Ascending aorta (tissue), 2 donors: ENCODE data around the gene RAPGEF1. TPM values are rescaled to one million over a fixed set of nuclear protein-coding genes. Genes with fewer than 3 reads are reported as not detected.

Experiments used
- DNase-seq, 2 donors: peaks; one replicate each; pipeline ENCODE4 v3.0.0-alpha.2; 2019; ENCODE audit warnings: low spot score in 2 of 2
- H3K27ac ChIP-seq, 2 donors: fragments of 200-600 bp; sonication (generic); one replicate each; pipeline ENCODE4 v1.5.1; 2016 to 2017; ENCODE audit warnings: mild to moderate bottlenecking in 1 of 2
- H3K27me3 ChIP-seq: fragments of 200-600 bp; sonication (generic); one replicate; pipeline ENCODE4 v1.5.1; 2017
- H3K36me3 ChIP-seq, 2 donors: fragments of 200-600 bp; sonication (generic); one replicate each; pipeline ENCODE4 v1.5.1; 2016
- H3K4me1 ChIP-seq, 2 donors: fragments of 200-600 bp; sonication (generic); one replicate each; pipeline ENCODE4 v1.5.1; 2016 to 2017; ENCODE audit warnings: mild to moderate bottlenecking in 1 of 2
- H3K4me3 ChIP-seq, 2 donors: fragments of 200-600 bp; sonication (generic); one replicate each; pipeline ENCODE4 v1.5.1; 2016 to 2017; ENCODE audit warnings: mild to moderate bottlenecking in 1 of 2
- H3K9me3 ChIP-seq, 2 donors: fragments of 200-600 bp; sonication (generic); one replicate each; pipeline ENCODE4 v1.5.1; 2016
- intact Hi-C: fragments of 100-400 bp; cut with DNase I; formaldehyde crosslinking; loops from one replicate; pipeline ENCODE4 v1.15.1; 2023
- total RNA-seq: library from RNA; depleted of rRNA; stranded (reverse); fragments of >200 nt; gene quantifications from one replicate; pipeline ENCODE4 v1.1.0, GENCODE V29; 2016
- TF ChIP-seq, protein P1 (sequence below), 3 experiments: fragments of 200-600 bp in 2 of 3; fragments of 450-650 bp in 1 of 3; sonication (generic) in 2 of 3; IDR thresholded peaks; one replicate each; pipeline ENCODE4 v1.5.1; 2016 to 2019; ENCODE audit warnings: antibody characterized with exemption in 3 of 3, mild to moderate bottlenecking in 1 of 3, moderate library complexity in 1 of 3

RAPGEF1 gene
- total RNA-seq, 1 donor from 2014 or later = 95.5 TPM

DNA sequence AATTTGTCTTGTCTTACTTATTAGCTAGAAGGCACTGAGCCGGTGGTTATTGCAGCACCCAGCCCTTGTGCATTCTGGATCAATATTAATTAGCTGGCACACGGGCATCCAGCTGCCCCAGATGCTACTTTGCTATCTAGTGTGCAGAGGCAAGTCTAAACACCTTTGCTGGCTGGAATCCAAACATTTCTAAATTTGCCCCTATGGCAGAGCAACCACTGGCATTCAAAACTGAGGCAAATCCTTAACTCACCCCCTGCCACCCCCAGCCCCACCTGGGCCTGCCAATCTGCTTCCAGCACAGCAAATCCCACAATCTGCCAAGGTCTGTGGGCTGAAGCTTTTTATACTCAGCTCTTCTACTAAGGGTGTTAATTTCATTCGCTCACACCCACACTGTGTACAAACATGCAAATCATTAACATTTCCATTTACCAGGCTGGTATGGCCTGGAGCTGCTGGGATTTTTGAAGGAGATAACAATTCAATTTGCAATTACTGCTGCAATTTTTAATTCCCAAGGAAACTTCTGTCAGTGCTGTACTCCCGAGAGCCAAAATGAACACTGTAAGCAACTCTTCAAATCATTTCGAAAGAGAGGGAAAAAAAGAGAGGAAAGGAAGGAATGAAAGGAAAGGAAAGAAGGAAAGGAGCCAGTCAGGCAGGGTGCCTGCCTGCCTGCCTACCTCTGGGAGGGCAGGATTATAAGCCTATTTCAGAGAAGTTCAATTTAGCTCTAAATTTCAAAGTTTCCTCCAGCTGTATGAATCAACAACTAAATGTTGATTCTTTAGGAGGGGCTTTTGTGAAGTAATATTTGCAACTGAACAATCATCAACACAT is 35.5 kb downstream of the RAPGEF1 start:
- peaks cover 3 to 28% of the 10 kb centered on the region in 2 donors for H3K4me1 ChIP-seq
- H3K27ac ChIP-seq = no peak overlapping the region
- intact Hi-C loops = no loop called here
- TF ChIP-seq, protein P1, sequence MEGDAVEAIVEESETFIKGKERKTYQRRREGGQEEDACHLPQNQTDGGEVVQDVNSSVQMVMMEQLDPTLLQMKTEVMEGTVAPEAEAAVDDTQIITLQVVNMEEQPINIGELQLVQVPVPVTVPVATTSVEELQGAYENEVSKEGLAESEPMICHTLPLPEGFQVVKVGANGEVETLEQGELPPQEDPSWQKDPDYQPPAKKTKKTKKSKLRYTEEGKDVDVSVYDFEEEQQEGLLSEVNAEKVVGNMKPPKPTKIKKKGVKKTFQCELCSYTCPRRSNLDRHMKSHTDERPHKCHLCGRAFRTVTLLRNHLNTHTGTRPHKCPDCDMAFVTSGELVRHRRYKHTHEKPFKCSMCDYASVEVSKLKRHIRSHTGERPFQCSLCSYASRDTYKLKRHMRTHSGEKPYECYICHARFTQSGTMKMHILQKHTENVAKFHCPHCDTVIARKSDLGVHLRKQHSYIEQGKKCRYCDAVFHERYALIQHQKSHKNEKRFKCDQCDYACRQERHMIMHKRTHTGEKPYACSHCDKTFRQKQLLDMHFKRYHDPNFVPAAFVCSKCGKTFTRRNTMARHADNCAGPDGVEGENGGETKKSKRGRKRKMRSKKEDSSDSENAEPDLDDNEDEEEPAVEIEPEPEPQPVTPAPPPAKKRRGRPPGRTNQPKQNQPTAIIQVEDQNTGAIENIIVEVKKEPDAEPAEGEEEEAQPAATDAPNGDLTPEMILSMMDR (IDR thresholded peaks at IDR 0.05) = no peak
- DNase-seq = no peak
- no peak overlapping the region for H3K4me3 ChIP-seq
- no peaks in the 10 kb centered on the region for H3K9me3 ChIP-seq
- no peaks in the 10 kb centered on the region for H3K36me3 ChIP-seq
- no peaks in the 10 kb centered on the region for H3K27me3 ChIP-seq

DNA sequence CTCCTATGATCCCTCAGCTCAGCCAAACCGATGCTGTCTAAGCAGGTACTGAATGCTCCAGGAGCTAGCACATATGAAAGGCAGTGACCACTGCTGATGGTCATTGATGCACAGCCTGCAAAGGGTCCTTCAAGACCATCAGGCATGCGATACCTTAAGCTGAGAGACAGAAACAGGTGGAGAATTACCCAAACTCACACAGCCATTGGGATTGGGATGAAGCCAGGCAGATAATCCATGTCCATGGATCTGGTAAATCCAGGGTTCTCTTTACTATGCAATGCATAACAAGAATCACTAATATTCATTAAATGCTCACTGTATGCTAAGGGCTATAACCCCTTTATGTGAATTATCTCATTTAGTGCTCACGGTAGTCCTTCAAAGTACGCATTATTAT is 36.2 kb downstream of the RAPGEF1 start:
- no peaks in the 10 kb centered on the region for H3K27me3 ChIP-seq
- DNase-seq = no peak
- intact Hi-C loops = no loop called here
- TF ChIP-seq, protein P1 (IDR thresholded peaks at IDR 0.05) = no peak
- H3K4me3 ChIP-seq = no peak overlapping the region
- peaks cover 3 to 22% of the 10 kb centered on the region in 2 donors for H3K4me1 ChIP-seq
- no peaks in the 10 kb centered on the region for H3K36me3 ChIP-seq
- H3K27ac ChIP-seq = no peak overlapping the region
- no peaks in the 10 kb centered on the region for H3K9me3 ChIP-seq

DNA sequence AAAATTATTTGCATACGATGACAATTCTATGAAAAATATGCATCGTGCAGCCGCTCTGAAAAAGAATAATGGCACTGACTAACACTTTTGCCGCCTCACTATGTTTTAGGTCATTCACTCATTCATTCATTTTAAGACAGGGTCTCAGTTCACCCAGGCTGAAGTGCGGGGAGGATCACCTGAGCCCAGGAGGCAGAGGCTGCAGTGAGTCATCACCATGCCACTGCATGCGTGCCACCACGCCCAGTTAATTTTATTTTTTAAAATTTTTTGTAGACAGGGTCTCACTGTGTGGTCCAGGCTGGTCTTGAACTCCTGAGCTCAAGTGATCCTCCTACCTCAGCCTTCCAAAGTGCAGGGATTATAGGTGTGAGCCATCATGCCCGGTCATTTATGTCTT is 37.0 kb downstream of the RAPGEF1 start:
- TF ChIP-seq, protein P1 (IDR thresholded peaks at IDR 0.05) = no peak
- Histone ChIP-seq H3K36me3 (no peaks in the 10 kb centered on the region), H3K27me3 (no peaks in the 10 kb centered on the region), H3K27ac (no peak overlapping the region), H3K4me3 (no peak overlapping the region), H3K9me3 (no peaks in the 10 kb centered on the region), H3K4me1 (peaks cover 0 to 17% of the 10 kb centered on the region in 2 donors)
- DNase-seq = no peak
- intact Hi-C loops = no loop called here

DNA sequence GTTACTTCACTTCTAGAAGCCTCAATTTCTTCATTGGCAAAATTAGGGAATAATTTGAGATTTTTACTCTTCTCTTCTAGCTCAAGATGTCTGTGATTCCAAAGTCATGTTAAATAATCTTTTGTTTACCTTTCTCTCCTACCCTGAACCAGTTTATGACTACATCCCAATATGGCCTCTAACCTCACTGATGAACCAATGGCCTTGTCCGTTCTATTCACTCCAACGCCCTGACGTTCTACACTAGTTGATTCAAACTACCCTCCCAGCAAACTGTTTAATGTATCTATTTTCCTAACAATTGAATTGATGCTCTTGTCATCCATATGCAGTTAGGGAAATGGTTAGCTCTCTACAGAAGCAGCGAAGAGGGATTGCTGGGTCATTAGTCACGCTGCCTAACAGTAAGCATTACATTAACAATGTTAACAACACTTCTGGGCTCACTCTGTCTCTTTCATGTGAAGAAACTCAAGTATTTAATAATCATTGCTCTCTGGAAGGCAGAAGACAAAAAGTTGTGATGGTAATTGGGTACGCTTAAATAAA is 38.0 kb downstream of the RAPGEF1 start:
- H3K27ac ChIP-seq = no peak overlapping the region
- H3K27me3 ChIP-seq = no peaks in the 10 kb centered on the region
- H3K36me3 ChIP-seq = no peaks in the 10 kb centered on the region
- TF ChIP-seq, protein P1 (IDR thresholded peaks at IDR 0.05) = no peak
- DNase-seq = no peak
- intact Hi-C loops = no loop called here
- H3K4me1 ChIP-seq = peaks cover 0 to 19% of the 10 kb centered on the region in 2 donors
- H3K4me3 ChIP-seq = no peak overlapping the region
- no peaks in the 10 kb centered on the region for H3K9me3 ChIP-seq

DNA sequence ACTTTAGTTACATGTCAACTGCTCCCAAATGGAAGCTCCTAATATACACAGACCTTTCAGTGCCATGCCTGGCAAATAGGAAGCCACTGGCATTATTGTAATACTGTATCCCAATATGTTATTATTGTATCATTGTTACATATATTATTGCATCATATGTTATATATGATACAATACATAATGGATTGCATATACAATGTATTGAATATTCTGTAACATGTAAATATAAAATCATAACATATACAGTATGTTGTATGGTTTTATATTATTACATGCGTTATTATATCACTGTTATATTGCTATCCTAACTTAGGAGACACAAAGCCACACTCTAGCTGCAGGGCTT is 38.5 kb downstream of the RAPGEF1 start:
- no peak overlapping the region for H3K27ac ChIP-seq
- no peaks in the 10 kb centered on the region for H3K36me3 ChIP-seq
- H3K4me3 ChIP-seq = no peak overlapping the region
- no peaks in the 10 kb centered on the region for H3K27me3 ChIP-seq
- no peaks in the 10 kb centered on the region for H3K9me3 ChIP-seq
- H3K4me1 ChIP-seq = peaks cover 0 to 20% of the 10 kb centered on the region in 2 donors
- DNase-seq = no peak
- intact Hi-C loops = no loop called here
- TF ChIP-seq, protein P1 (IDR thresholded peaks at IDR 0.05) = no peak
